GM21447 (cell line): ENCODE measurements around the gene CTSH.

Experiments
- ATAC-seq: cut with Tn5 transposase; IDR thresholded peaks from one replicate; pipeline ENCODE4 v1.9.1; 2021; ENCODE audit not compliant: unreplicated experiment

Gene CTSH, protein sequence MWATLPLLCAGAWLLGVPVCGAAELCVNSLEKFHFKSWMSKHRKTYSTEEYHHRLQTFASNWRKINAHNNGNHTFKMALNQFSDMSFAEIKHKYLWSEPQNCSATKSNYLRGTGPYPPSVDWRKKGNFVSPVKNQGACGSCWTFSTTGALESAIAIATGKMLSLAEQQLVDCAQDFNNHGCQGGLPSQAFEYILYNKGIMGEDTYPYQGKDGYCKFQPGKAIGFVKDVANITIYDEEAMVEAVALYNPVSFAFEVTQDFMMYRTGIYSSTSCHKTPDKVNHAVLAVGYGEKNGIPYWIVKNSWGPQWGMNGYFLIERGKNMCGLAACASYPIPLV

DNA sequence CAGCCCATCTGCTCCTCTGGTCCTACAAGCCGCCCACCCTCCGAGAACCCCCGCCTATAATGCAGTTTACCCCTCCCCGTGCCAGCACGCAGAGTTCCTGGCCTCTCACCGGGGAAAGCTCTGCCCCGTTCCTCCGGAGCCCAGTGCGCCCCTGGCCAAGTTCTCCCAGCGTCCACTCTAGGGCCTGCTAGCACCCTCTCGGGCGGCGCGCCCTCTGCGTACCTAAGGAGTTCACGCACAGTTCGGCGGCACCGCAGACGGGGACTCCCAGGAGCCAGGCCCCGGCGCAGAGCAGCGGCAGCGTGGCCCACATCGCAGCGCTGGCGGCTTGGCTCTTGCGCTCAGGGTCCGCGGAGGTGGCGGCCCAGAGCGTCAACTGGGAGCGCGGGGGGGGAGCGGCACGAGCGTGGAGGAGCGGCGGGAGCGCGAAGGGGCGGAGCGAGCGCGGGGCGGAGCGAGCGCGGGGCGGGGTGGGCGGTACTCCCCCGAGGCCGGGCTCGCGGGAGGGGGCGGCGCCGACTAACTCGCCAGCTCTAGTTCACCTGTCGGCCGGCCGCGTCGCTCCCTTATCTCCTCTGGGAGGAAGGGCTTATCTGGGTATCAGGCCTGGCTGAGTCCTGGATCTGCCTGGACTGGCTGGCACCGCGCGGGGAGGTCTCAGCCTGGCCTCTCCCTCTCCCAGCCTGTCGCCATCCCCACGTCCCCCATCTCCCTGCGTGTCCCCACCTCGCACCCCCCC is at the start of gene CTSH:
Gene CTSH (minus strand): TSS at position 378 of the 739 bp plus-strand sequence. CDS start 65 bp downstream, at position 313.
- peak; percentile 52 for ATAC-seq

DNA sequence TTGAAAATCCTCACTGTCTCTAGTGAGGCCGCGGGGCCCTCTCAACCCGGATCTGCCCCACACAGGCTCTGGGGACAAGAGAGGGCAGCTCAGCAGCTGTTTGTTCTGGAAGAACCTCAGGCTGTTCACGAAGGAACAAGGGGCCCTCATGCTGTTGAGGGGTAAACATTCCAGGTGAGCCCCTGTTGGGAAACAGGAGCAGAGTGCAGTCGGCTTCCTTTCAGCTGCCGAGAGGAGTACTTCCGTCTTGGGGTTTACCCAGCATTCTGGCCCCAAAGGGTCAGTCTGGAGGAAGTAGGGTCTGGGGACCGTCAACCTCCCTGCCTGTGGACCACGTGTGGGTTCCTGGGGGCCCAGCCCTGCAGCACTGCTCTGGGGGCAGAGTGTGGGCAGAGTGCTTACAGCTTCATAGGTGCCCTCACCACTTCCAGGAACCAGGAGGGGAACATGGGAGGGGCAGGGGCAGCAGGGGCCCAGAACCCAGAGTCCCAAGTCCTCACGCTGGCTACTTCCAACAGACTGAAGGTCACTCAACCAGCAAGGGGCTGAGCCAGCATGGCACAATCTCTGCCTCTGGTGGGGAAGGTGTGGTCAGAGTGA is 49.2 kb upstream of the CTSH start:
- no peak for ATAC-seq

DNA sequence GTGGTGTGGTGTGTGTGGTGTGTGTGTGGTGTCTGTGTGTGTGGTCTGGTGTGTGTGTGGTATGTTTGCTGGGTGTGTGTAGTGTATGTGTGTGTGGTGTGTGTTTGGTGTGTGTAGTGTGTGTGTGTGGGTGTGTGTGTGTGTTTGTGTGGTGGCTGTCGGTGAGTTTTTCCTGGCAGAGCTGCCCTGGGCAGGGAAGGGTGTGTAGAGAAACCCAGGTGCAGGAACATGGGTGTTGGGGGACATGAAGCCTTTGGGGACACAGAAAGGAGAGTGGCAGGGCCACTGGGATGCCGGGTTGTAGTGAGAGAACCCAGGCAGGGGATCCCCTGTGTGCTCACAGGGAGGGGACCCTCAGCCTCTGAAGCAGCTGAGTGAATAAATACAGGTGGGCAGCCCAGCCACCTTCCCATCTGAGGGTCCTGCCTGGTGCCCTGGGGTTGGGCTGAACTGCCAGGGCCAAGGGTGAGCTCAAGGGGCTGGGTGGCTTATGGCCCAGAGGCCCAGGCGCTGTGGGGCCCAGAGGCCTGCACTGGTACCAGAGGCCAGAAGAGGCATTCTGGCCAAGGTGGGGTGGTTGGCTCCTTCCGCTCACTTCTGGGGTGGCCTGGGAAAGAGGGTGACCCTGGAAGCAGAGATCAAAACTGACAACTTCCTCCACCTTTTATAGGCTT is 48.5 kb upstream of the CTSH start:
- ATAC-seq, result no peak

DNA sequence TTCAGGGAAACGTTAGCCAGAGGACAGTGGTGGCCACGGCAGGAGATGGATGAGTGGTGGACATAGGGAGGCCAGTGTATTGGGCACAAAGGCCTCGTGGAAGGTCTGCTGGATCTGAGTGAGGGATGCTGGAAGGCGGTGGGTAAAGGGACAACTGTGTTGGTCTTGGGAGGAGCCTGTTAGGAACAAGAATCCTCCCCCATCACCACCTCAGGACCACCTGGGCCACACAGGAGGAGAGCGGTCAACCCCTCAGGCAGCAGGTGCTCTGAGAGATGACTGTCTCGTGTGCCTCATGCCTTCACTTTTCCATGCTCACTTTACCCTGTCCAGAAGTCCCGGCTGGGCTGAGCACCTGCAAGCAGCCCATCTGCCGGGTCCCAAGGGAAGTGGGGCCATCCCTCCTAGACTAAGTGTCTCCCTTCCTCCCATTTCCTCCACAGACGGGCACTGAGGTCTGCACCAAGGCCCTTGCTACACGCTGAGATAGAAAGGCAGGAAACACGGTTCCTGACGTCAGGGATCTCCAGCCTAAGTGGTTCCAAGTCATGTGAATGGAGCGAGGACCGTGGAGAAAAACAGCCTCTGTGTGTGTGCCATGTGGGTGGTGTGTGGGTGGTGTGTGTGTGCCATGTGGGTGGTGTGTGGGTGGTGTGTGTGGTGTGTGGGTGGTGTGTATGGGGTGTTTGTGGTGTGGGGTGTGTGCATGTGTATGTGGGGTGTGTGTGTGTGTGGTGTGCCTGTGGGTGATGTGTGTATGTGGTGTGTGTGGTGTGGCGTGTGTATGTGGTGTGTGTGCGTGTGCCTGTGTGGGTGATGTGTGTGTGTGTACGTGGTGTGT is 47.8 kb upstream of the CTSH start:
- no peak for ATAC-seq

DNA sequence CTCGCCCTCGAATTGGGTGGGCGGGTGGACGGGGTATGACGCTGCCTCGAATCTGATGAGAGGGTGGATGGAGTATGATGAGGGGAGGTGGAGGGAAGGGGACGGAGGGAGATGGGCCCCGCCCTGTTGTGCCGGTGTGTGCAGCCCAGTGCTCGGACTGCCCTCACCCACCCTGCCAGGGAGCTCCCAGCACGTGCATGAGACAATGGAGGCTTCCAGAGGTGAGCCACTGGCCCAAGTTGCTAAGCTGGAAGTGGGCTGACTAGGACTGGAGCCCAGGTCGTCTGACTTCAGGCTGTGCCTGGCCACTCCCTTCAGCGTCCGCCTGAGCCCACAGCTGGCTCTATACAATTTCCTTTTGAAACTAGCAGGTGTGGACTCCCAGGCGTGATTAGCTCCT is 47.0 kb upstream of the CTSH start:
- ATAC-seq, result no peak

DNA sequence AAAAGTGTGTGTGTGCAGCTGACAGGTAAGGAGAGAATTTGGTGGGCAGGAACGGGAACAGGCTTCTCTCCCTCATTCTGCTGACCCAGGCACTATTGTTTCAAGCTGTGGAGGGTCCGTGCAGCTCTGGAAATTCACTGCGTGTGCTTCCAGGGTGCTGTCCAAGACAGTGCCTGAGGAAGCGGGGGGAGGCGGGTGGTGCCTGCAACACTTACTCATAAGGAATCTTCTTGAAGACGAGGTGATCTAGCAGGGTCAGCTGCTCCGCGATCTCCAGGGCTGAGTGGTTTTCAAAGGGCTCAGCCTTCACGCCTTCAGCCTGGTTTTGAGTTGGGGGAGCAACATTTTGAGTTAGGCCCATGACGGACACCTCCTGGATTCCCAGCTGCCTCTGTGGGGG is 46.6 kb upstream of the CTSH start:
- no peak for ATAC-seq

DNA sequence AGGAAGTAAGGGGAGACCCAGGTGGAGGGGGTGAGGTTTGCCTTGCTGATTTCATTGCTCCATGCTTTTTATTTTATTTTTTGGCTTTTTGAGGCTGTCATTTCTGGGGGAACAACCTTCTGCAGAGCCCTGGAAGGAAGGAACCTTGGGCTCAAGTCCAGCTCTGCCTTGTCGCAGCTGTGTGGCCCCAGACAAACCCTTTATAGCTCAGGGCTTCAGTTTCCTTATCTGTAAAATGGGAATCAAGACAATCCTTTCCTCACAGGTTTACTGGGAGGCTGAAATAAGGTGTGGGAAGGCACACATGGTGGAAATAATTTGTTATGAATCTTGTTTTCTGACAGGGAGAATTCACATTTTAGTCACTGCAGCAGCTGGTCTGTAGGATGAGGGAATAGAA is 45.4 kb upstream of the CTSH start:
- no peak for ATAC-seq

DNA sequence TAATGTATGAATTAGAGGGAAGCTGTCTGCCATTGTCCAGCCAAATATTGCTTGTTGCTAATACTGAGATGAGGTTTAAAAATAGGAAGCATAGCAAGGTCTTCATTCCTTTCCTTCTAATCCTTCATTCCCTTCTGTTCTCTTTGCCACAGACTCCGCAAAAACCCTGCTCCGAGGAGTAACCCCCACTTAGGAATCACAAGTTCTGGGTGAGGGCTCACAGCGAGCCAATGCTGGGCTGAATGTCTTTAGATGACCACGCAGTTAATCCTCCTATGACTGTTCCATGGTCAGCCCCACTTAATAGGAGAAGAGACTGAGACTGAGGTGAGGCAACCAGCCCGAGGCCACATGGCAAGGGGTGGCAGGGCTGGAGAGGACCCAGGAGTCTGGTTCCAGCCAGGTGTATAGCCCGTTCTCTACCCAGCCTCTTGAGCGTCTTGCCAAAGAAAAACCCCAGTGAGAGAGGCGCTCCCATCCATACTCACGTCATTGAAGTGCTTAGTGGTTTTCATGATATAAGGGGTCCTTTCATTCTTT is 44.9 kb upstream of the CTSH start:
- no peak for ATAC-seq

DNA sequence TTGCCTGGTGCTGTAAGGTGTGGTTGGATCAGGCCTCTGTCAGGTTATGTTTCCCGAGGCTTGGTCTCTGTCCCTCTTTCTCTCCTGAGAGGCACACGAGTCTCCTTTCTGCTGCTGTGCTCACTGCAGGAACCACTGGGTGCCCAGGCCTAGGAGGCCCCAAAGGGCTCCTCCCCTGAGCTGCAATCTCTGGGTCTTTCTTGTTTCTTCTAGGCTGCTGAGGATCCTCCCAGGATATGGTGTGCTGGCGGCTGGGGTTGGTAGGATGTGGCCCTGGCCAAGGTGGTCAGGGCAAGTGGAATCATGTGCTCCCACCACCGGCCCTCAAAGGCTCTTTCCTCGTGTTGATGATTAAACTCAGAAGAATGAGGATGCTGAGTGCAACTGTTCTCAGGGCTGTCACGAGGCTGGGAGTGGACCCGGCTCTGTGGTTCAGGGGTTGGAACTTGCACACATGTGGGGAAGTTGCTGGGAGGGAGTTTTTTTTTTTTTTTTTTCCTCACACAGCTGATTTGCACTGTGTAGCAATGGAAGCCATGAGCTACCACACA is 43.6 kb upstream of the CTSH start:
- peak; percentile 71 for ATAC-seq

DNA sequence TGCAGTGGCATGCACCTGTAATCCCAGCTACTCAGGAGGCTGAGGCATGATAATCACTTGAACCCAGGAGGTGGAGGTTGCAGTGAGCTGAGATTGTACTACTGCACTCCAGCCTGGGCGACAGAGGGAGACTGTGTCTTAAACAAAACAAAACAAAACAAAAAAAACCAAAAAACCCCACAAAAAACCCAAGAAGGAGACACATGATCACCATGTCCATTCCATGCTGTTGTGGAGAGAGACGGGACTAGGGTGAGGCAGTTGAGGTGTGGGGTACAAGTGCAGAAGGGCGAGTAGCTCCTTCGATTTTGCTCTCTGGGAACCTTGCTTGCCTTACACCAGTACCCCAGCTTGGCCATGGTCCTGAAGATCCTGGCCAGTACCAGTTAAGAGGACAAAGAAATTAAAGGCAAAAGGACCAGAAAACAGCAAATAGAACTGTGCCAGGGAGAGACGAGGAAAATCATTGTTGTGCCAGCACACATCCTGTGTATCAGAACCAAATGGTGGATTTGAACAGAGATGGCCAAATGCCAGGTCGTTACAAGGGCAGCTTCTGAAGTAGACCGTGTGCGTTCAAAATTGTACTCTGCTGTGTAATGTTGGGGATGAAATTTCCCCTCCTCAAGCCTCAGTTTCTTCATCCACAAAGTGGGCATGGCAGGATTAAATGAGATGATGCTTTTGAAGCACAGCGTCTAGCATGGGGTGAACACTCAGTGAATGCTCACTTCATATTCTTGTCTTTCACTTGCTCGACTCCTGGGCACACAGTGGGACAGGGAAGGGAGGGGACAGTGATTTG is 42.9 kb upstream of the CTSH start:
- no peak for ATAC-seq

DNA sequence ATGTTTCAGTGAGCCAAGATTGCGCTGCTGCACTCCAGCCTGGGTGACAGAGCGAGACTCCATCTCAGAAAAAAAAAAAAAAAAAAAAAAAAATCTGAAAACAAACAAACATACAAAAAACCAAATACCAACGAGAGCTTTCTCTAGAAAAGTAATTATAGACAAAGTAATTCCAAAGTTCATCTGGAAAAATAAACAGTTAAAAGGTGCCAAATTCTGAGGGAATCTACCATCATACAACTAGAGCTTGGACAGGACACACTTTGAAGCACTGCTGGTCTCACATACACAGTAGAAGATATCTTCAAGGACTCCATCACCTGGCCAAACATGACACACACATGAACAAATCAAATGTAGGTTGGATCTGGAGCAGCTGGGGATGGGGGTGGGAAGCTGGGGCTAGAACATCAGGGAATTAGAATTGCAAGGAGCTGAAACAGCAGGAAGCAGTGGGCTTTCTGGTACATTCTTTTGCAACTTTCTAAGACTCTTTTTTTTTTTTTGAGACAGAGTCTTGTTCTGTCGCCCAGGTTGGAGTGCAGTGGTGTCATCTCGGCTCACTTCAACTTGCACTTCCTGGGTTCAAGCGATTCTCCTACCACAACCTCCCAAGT is 41.1 kb upstream of the CTSH start:
- no peak for ATAC-seq

DNA sequence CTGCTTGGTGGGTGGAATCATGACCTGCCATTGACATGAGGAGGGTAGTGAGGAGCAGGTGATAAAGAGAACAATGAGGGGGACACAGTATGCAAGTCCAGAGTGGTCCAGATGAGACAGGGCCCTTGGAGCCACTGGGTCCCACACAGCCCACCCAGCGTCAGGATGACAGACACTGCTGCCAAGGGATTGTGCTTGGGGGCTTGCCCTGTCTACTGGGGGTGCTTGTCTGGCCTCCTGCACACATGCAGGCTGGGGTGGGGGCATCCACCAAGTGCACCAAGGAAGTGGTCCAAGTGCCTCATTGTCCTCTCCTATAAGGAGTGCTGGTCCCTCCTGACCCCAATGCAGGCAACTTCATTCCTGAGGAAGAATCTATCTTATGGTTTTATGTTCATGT is 39.2 kb upstream of the CTSH start:
- no peak for ATAC-seq

DNA sequence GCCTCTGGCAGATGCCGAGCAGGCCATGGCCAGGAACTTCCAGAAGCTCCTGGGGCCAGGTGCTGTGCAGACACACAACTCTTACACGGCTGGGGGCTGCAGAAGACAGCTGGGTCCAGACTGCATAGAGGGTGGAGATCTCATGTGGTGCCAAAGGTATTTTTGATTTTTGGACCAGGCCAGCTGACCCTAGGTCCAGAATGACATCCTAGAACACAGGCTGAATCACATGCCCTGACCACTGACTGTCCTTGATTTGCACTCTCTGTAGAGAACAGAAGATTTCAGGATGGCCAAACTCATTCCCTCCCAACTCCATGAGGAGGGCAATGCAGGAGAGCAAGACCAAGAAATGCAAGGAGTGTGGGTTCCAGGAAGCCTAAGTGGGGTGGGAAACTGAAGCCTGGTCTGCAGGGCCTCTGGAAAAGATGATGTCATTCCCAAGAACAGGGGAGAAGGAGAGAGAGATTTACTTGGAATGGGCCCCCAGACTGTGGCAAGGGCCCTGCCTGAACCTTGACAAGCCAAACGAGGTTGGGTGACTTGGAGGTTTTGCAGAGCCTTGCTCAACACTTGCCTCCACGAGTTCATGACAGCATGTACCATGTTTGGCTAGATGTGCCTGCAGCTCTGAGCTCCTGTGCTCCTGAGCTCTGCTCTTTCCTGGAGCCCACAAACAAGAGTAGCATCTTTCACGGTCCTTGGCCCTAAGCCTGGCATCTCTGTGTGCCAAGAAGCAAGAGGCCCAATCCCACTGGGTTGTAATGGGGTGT is 38.5 kb upstream of the CTSH start:
- ATAC-seq, result no peak

DNA sequence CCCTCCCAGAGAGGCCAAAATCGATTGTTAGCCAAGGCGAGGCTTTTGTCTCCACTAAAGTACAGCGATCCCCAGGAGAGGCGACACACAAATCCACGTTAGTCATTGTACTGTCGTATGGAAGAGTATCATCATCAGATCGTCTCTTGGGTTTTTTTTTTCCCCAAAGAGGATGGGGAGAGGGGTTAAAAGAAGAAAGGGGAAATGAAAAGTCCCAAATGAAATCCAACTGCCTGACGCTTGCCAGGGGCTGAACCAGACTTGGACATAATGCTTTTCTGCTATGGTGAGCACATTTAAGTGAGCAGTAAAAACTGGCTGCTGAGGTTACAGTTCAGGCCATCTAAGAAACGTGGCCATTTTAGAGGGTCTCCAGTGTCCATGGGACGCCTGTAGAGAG is 37.9 kb upstream of the CTSH start:
- no peak for ATAC-seq

DNA sequence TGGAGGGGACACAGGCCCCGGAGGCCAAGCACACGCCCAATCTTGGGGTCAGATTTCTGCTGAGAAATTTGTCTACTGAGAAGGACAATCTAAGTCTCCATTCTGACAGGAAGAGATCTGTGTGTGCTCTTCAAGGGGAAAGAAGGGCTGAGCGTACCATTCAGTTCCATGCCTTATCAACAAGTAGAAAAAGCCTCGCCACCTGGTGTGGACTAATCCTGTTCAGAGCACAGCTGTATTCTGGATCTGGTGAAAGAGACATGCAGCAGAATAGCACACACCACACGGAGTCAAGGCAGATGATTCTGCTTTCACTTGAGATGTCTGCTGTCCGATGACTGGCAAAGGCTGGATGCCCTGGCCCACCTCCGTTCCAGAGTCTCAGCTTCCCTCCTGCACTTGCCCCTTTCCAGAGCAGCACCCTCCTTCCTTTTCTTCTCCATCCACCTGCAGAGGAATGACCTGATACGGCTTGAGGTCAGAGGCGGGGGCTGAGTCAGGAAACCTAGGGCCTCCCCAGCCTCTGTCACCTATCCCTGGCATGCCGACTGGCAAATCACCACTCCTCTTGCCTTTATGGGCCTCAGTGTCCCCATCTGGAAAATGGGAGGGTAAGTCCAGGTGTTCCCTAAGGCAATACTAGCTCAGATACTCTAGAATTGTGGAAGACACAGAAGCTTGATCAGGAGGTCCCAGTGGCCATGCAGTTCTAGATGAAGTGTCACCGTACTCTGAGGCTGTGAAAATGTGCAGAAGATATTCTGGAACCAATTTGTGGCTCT is 36.9 kb upstream of the CTSH start:
- ATAC-seq, result no peak

DNA sequence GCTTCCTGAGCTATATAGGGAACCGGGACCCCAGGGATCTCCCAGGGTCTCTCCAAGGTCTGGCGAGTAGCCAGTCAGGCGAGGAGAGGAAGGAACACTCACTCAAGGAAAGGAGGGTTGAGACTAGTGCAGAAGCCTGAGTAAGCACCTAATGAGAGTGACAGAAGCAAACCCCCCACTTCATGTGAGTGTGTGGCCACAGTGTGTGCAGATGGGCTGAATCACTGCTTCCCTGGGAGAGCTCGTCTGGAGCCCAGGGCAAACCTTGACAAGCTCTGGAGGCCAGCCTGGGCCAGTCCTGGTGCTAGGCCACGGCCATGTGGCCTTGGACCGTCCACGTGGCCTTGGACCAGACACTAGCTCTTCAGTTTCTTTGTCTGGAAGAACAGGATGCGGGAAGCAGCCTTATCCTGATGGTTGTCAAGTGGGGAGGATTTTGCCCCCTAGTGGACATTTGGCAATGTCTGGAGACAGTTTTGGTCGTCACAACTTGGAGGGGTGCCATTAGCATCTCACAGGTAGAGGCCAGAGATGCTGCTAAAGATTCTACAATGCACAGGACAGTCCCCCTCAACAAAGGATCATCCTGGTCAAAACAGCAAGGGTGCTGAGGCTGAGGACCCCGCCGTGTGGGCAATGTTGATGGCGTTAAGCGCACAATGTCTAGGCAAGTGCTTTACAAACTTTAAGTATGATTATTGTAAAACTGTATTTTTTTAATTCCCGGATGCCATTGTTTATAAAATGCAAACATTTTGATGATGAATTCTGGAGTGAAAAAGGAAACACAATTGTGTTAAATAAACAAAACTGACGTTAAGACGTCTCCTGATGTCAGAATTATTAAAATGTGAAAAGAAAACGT is 34.8 kb upstream of the CTSH start:
- ATAC-seq, result no peak
